Measurements from ENCODE around the gene ANP32B.
A peak's percentile ranks its signal among the peaks of the same experiment; 100 is the strongest.

The ANP32B gene

DNA sequence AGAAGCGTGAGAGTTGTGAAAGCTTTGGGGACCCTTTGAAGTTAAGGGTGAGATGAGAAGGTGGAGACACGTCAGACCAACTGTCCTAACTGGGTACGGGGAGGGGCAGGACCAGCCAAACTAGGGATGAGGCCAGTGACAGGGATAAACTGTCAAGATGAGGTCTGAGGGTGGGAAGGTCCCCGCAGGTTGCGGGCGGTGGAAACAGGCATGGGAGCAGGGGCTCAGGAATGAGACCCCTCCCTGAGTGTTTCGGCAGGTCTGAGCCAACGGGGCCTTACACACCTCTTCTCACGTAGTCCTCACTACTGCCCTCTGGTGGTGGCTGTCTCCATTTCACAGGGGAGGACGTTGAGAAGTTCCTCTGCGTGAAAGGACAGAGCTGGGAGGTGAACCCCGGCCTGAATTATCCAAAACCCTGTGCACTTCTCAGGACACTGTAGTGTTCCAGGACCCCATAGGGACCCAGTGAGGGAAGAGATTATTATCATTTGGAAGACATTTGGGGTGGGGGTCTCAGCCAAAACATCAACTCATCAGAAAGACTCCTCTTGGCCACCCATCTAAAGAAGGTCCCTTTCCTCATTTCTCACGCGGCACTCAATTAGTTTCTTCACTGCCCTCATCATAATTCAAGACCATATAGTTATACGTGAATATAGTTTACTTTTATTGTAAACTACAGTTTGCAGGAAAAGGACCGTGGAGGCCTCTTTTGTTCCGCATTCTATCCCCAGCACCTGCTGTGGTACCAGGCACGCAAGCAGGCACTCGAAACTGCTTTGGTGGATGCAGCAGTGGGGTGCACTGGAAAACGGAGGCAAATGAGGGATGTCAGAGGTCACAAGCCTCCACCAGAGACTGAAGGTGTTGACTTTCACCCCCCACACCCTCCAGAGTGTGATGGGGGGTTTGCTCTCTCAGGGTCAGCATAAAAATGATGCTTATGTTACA, 51.7 kb downstream of the ANP32B start:
- peak; percentile 29 for DNase-seq

DNA sequence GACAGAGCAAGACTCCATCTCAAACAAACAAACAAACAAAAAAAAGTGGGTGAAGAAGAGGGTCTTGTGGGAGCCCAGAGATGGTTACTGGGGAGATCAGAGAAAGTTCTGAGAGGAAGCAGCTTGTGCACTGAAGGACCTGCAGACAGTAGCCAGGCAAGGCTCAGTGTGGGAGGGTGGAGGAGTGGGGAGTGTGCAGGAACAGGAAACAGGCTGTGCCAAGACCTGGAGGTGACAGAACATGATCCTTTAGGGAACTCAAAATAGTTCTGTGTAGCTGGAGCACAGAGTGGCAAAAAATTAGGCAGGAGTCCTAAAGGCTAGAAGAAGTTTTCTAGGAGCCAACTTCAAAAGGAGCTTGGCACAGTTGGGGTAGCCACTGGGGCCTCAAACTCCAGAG, 54.2 kb downstream of the ANP32B start:
- no peak for DNase-seq

DNA sequence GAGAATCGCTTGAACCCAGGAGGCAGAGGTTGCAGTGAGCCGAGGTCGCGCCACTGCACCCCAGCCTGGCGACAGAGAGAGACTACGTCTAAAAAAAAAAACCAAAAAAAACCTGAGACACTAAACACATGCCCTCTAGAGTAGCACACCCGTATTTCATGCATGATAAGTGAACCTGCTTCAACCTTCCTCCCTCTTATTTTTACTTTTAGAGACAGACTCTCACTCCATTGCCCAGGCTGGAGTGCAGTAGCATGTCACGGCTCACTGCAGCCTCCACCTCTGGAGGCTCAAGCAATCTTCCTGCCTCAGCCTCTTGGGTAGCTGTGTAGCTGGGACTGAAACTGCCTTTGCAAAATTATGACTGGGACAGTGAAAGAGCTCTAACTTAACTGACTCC, 55.8 kb downstream of the ANP32B start:
- no peak for DNase-seq

DNA sequence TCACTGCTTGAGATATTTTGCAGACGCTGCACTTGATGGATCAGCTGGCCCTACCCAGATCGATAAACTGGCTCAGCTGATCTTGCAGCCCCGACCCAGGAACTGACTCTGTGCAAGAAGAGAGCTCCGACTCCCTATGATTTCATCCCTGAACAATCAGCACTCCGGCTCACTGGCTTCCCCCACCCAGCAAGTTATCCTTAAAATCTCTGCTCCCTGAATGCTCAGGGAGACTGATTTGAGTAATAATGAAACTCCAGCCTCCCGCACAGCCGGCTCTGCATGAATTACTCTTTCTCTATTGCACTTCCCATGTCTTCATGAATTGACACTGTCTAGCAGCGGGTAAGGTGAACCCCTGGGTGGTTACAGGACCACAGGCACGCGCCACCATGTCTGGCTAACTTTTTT, 56.5 kb downstream of the ANP32B start:
- no peak for DNase-seq

DNA sequence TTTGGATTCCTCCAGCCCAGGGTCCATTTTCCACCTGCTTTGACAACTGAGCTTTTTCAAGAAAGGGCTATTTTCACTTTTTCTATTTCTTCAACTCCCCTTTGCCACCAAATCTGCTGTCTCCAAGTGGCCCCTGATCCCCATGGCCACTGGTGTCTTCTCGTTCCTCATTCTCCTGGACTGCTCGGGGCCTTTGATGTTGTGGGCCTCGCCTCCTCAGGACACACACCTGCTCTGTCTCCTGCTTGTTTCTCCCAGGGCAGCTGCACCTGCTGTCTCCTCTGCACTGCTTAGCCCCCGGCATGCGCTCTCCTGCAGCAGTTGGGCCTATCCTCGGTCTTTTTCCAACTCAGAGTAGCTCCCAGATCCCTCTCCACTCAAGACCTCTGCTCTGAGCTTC, 57.1 kb downstream of the ANP32B start:
- DNase-seq: no peak

DNA sequence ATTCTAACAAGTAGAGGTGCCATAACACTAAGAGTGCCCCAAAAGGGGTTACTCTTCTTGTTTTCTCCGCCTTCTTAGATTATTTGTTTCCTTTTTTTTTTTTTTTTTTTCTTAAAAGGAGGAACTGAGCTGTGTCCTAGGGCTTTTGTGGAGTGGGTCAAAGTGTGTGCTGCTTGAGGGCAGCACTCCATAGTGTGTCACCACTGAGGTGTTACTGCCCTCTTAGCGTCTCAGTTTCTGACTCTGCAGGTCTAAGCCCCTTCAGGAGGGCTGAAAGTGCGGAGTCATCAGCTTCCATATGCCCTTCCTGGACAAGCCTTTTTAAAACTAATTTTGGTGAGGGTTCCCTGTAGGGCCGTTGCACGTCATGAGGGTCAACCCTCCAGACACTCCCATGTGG, 60.8 kb downstream of the ANP32B start:
- DNase-seq: no peak

DNA sequence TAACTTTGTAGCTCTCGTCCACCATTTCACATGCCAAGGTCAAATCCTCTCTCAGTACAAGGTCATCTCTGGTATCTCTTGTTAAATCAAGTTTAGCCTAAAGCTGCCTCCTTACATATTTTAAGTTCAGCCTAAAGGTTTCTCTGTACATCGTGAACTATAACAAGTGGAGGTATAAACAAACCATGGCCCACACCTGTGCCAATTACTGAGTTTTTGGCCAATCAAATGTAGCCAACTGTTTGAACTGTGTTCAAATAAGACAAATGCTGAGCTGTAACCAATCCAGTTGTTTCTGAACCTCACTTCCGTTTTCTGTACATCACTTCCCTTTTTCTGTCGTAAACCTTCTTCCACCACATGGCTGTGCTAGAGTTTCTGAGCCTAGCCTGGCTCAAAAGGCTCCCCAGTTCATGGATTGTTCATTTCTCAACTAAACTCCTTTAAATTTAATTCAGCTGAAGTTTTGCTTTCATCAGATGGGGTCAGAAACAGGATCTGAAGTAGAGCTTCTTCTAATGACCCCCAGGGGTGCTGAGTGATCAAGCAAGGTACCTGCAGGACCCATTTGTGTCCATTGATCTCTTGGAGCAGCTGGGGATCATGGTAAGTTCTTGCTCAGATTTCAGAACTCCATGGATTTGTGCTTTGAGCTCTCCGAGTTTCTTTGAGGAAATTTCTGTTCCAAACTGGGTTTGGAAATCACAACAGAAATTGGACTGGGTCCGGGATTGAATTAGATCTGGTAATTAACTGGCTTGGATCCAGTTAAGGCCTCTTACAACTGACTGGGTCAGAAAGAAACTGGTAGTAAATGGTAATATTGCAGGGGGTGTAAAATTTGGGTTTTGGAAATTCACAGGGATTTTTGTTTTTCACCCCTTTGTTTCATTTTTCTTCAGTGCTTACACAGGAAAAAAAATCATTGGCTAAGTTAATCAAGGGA, 62.4 kb downstream of the ANP32B start:
- DNase-seq: no peak

DNA sequence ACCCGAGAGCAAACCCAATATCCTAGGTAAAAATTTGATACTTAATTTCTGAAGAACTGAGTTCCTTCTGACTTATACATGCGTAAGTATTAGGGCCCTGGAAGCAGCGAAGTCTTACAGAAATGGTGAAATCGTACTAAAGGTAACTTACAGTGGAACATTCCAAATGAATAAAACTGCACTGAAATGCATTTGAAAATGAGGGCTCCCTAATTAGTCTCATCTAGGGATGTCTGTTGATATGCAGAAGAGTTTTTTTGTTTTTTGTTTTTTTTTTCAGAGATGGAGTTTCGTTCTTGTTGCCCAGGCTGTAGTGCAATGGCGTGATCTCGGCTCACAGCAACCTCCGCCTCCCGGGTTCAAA, 63.0 kb downstream of the ANP32B start:
- no peak for DNase-seq

DNA sequence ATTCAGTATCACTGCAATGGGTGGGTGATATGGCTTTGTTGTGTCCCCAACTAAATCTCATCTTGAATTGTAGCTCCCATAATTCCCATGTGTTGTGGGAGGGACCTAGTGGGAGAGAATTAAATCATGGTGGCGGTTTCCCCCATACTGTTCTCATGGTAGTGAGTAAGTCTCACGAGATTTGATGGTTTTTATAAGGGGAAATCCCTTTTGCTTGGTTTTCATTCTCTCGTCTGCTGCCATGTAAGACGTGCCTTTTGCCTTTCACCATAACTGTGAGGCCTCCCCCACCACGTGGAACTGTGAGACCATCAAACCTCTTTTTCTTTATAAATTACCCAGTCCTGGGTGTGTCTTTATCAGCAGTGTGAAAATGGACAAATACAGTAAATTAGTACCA, 63.9 kb downstream of the ANP32B start:
- DNase-seq: no peak

DNA sequence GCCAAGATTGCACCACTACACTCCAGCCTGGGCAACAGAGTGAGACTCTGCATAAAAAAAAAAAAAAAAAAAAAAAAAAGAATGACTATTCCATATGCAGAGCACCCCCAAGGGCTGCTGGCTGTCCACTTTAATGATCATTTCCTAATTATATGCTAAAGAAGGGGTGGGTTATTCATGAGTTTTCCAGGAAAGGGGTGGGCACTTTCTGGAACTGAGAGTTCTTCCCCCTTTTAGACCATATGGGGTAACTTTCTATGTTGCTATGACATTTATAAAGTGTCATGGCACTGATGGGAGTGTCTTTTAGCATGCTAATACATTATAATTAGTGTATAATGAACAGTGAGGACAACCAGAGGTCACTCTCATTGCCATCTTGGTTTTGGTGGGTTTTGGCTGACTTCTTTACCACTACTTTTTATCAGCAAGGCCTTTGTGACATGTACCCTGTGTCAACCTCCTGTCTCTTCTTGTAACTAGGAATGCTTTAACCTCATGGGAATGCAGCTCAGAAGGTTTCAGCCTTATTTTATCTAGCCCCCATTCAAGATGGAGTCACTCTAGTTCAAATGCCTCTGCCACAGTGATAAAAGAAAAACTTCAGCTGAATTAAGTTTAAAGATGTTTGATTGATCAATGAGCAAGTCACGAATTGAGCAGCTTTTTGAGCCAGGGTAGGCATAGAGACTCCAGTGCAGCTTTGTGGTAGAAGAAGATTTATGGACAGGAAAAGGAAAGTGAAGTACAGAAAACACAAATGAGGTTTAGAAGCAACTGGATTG, 66.3 kb downstream of the ANP32B start:
- DNase-seq: no peak

DNA sequence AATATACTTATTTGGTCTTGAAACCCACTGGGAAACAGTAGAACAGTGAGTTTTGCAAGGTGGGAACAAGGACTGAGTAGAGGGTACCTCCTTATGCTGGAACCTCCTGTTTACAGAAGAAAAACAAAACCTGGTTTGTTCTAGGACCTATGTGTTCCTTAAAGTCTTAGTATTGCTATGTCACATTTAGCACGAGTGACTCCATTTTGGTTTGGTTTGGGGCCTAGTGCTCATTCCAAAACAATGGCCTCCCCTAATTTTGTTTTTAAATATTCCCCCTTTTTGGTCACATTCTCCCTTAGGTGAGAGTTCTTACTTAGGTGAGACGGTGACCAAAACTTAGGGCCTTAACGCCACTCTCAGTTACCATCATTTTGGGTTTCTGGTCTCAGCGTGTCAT, 67.2 kb downstream of the ANP32B start:
- no peak for DNase-seq

DNA sequence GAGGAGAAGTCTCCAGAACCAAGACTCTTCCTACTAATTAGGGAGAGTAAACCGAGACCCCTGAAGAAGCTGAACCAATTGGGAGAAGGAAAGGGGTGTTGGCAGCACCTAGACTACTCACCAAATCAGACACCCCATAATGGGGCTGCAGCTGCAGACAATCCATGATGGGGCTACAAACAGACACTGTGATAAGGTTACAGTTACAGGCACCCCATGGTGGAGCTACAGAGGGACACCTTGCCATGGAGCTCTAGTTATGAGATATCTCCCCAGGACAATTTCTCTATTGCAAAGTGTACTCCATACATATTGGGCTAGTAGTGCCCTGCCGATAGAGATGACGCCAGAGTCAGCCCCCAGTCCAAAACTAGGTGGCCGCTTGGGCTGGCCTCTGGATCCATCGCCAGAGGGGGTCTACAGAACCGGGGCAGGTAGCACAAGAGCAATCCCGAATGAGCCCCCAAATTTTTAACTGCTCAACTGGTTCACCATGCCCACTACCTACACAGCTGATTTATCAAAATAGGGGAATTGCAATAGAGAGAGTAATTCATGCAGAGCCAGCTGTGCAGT, 71.3 kb downstream of the ANP32B start:
- DNase-seq: no peak

DNA sequence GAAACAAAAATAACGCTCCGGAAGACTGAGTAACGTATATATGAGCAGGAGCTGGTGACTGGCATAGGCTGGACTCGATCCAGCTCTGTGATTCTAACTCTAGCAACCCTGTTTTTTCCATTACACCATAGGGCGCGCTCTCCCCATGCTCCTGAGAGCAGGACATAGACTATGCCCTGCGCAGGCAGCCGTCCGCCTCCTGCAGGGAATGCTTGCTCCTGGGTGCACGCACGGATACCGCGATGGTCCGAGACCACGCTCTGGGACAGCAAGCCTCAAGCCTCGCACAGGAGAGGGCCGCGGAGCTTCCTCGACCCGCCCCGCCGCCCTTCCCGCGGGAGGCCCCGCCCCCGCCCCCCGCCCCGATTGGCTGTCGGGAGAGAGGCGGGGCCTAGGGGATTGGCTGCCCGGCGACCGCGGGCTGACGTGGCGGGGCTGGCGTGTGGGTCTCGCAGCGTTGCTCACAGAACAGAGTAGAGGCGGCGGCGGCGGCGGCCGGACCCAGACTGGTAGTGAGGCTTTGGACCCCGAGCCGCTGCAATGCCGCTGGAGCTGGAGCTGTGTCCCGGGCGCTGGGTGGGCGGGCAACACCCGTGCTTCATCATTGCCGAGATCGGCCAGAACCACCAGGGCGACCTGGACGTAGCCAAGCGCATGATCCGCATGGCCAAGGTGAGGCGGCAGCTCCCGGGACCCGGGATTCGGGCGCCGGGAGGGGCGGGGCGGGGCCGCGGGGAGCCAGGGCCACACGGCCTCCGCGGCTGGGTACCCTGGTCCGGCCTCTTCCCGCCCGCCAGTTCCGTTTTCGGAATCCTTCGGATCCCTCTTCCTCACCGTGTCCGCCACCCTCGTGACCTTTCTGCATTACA, 73.4 kb downstream of the ANP32B start, which contains the start of gene NANS:
NANS (plus strand) TSS at position 464 of the 869 bp plus-strand sequence; CDS start at position 541, 77 bp downstream.
- peak; percentile 92 for DNase-seq

DNA sequence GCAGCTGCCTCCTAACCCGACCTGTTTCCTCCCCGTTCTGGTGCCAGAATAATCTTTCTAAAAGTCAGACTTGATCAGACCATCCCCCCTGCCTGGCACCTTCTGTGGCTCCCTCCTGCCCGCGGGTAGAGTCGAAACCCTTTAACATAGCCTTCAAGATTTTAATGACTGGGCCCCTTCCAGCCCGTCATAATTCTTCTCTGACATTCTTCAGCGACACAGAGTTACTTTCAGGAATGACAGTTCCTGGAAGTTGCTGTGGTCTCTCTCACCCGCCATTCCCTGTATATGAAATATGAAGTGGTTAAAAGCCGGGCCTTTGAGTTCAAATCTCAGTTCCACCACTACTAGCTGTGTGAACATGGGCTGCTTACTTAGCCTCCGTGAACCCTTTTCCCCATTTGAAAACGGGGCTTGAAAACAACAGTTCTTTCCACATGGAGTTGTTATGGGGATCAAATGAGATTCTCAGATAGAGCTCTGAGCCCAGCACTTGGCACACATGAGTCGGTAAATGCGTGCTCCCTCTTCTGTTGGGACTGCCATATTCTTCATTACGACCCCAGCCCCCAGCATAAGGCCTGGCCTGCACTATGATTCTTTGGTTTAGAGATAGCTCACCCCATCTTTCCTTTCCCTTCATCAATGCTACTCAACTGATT, 74.1 kb downstream of the ANP32B start:
- no peak for DNase-seq

DNA sequence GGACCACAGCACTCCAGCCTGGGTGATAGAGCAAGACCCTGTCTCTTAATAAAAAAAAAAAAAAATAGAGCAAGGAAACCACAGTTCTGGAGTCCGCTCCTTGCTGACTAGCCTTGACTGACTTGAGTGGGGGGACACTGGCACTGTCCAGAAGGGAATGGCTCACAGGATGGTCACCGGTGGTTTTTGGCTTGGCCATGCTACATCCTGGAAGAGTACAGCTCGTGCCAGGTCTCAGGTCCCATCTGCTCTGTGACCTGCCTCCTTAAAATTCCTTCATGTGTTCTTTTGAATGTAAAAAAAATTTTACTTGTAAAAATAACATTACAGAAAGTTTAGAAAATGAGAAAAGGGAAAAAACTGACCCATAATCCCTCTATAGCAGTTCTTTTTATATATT, 79.0 kb downstream of the ANP32B start:
- DNase-seq: no peak

DNA sequence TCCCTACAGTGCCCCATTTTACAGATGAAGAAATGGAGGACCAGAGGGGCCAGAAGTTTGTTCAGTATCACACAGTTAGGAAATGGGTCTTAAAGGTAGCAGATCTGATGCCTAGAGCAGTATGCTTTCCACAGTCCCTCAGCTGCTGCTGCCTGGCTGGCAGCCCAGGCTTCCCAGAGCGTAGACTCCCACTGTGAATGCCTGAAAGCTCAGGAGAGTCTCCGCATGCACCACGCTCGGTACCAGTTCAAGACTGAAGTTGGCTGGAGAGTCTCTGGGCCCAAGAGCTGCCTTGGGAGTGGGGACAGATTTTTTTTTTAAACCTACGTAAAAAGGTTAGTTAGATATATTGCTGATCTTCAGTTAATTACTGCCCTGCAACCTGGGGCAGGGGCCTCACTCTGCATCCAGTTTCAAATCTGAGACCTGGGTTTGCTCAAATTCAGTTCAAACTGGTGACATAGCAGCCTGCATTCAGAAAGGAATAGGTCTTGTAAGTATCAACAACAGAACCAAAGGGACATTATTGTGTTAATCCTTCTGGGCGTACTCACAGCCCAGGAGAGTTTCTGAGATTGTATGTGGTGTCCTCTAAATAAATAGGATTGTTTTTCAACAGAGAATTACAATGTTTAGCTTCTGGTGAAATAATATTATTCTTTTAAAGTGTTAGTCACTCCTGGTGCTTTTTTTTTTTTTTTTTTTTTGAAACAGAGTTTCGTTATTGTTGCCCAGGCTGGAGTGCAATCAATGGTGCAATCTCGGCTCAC, 81.7 kb downstream of the ANP32B start:
- no peak for DNase-seq
